Naive thymus-derived CD8-positive, alpha-beta T cell (primary cell): ENCODE results near the gene MRPS6. TPM values are rescaled to one million over a fixed set of nuclear protein-coding genes. Genes with fewer than 3 reads are reported as not detected.

Experiments
- ATAC-seq, 2 donors: fragments of 150-1000 bp; cut with Tn5 transposase in 1 of 2; sonication (Bioruptor Pico), chemical (Tn5 transposase) in 1 of 2; 1 replicate in 1 of 2; 2 replicates in 1 of 2; pipeline ENCODE4 v1.10.0; 2021; ENCODE audit warnings: mild to moderate bottlenecking in 2 of 2, moderate library complexity in 2 of 2
- POLR2A ChIA-PET: fragments of 350-600 bp; sonication (Branson Sonifier 250); formaldehyde crosslinking; loops from one replicate; lab custom pipeline; 2021; ENCODE audit warnings: antibody characterized with exemption; lab: Charles Lee
- DNase-seq, 10 donors: peaks; one replicate each; pipeline versions ENCODE4 v3.0.0 to v3.0.0-alpha.2; 2020 to 2022
- H3K27ac Mint-ChIP-seq, 10 donors: one replicate each; pipeline ENCODE4 v1.8.0; 2020 to 2022; ENCODE audit warnings: mild to moderate bottlenecking in 10 of 10, mixed read lengths in 10 of 10, moderate library complexity in 4 of 10, inconsistent platforms in 1 of 10
- H3K27me3 Mint-ChIP-seq, 5 donors: one replicate each; pipeline ENCODE4 v1.8.0; 2021 to 2022; ENCODE audit warnings: mixed read lengths in 5 of 5
- H3K36me3 Mint-ChIP-seq, 3 donors: one replicate each; pipeline ENCODE4 v1.8.0; 2020 to 2022; ENCODE audit warnings: mixed read lengths in 3 of 3, mild to moderate bottlenecking in 2 of 3, inconsistent platforms in 1 of 3
- H3K4me1 Mint-ChIP-seq, 4 donors: one replicate each; pipeline ENCODE4 v1.8.0; 2021 to 2022; ENCODE audit warnings: mixed read lengths in 4 of 4
- H3K4me3 Mint-ChIP-seq, 10 donors: one replicate each; pipeline ENCODE4 v1.8.0; 2020 to 2022; ENCODE audit warnings: mild to moderate bottlenecking in 10 of 10, mixed read lengths in 10 of 10, moderate library complexity in 6 of 10, inconsistent platforms in 1 of 10
- H3K9me3 Mint-ChIP-seq, 9 donors: one replicate each; pipeline ENCODE4 v1.8.0; 2020 to 2022; ENCODE audit warnings: mixed read lengths in 9 of 9, mild to moderate bottlenecking in 3 of 9, inconsistent platforms in 1 of 9, moderate library complexity in 1 of 9
- polyA plus RNA-seq, 3 donors: library from polyadenylated mRNA; unstranded; fragments of 300-500 nt; fragmentation: Illumina TruSeq; gene quantifications; one replicate each; pipeline ENCODE4 v1.2.3, GENCODE V29; 2021
- total RNA-seq, 8 experiments: library from RNA in 2 of 8; stranded (reverse) in 2 of 8; gene quantifications; one replicate each; pipeline ENCODE4 v1.2.3 and lab custom pipeline; 2021 to 2026

The MRPS6 gene
- total RNA-seq (100 to 1,000 TPM; 107 to 112 TPM), polyA plus RNA-seq (100 to 1,000 TPM; 170 to 193 (median 181) TPM), total RNA-seq (lab: John Stamatoyannopoulos, UW) (9.8 to 114 (median 45.1) reads per million in 6 experiments)

DNA sequence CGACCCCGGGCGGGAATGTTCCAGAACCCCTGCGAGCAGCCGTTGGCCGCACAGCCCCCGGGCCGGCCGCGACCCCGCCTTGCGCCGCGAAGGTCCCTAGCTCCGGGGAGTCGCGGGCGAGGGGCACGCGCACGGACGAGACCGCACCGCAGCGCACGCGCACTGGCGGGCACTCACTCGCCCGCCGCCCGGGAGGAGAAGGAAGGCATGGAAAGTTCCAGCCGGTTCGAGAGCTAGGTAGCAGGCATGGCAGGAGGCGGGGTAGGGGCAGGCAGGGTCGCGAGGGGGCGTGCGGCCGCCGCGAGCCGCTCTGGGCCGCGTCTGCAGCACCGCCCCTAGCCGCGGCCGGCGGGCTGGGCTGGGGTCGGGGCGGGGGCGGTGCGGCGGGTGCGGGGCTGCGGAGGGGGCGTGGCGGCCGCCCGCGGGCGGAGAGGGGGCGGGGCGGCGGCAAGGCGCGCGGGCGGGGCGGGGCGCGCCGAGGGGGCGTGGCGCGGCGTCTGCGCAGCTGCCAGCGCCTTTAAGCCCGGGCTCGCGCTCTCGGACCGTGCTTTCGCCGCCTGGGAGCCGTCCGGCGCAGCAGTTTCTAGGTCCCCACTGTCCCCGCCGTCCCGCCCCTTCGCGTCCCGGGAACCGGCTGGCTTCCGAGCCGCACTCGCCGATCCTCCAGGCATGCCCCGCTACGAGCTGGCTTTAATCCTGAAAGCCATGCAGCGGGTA lies at the start of gene MRPS6, which contains the start of gene SLC5A3:
TSS of gene MRPS6 (plus strand) at position 547 of the 717 bp plus-strand sequence. CDS start at position 670, 123 bp downstream.
TSS of gene SLC5A3 (plus strand) at position 547 of the 717 bp plus-strand sequence. CDS start 21,621 bp downstream, outside the sequence.
- Mint-ChIP-seq H3K9me3 (no peaks in the 10 kb centered on the region), H3K36me3 (peaks cover 0 to 5% (median 0%) of the 10 kb centered on the region in 3 donors), H3K4me3 (peak within 1 kb of the TSS; percentile 92 to 98 (median 96)), H3K27me3 (no peaks in the 10 kb centered on the region), H3K4me1 (peaks cover 39 to 53% (median 43%) of the 10 kb centered on the region in 4 donors), H3K27ac (peak within 1 kb of the TSS; percentile 88 to 96 (median 92))
- POLR2A ChIA-PET = interaction anchor here (0.5 to 6.2 kb wide), 20 partner anchors 9 to 149 kb away, joined by 3 to 71 read pairs (median 4); no protein-coding TSS in a partner anchor
- DNase-seq = peak; percentile 38 to 84 (median 74)
- peak; percentile 68 to 71 for ATAC-seq

DNA sequence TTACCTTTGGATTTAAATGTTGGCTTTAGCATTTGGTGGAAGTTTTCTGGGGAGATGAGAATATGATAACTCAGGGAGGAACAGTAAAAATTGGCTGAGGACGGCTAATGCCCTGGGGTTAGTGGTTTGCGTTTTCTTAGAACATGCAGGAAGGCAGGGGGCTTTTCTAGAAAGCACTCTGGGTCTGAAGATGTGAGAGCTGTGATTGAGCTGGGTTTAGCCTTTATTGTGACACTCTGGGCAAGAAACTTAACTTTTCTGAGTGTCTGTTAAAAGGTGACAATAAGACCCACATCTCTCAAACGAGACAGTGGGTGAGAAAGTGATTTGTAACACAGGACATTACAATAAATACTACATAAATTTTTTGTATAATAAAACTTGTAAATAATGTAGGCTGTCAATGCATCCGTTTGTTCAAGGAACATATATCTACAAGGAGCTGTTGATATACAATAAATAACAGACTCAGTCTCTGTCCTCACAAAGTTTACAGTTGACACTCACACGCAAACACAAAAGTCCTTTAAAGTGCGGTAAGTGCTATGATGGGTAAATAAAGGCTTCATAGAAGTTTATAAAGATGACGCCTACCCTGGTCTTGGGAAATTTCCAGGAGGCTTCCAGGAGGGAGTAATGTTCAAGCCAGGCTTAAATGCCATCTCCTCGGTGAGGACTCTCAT lies 49.5 kb upstream of the MRPS6 start:
- Mint-ChIP-seq H3K9me3 (no peaks in the 10 kb centered on the region), H3K4me3 (no peak overlapping the region), H3K27ac (no peak overlapping the region), H3K27me3 (no peaks in the 10 kb centered on the region), H3K4me1 (peaks cover 2 to 22% (median 11%) of the 10 kb centered on the region in 4 donors), H3K36me3 (no peaks in the 10 kb centered on the region)
- DNase-seq (no peak), ATAC-seq (no peak)
- POLR2A ChIA-PET = interaction anchor here (0.8 kb wide), 1 partner anchor 50 kb away, joined by 3 read pairs; no protein-coding TSS in a partner anchor

DNA sequence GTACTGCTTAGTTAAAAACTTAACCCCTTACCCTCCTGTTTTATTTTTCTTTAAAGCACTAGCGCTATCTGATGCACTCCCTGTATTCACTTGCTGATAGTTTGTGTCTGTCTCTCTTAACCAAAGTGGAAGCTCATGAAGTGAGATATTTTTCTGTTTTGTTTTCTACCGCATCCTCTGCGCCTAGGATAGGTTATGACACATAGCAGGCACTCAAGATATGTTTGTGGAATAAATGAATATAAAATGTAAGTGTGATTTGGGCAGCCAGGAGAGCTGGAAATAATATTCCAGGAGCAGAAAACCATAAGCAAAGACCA lies 49.0 kb upstream of the MRPS6 start:
- H3K4me1 Mint-ChIP-seq = peaks cover 0 to 17% (median 8%) of the 10 kb centered on the region in 4 donors
- POLR2A ChIA-PET = interaction anchor here (0.6 to 0.8 kb wide), 2 partner anchors 22 to 50 kb away, joined by 3 read pairs; no protein-coding TSS in a partner anchor
- ATAC-seq = no peak

DNA sequence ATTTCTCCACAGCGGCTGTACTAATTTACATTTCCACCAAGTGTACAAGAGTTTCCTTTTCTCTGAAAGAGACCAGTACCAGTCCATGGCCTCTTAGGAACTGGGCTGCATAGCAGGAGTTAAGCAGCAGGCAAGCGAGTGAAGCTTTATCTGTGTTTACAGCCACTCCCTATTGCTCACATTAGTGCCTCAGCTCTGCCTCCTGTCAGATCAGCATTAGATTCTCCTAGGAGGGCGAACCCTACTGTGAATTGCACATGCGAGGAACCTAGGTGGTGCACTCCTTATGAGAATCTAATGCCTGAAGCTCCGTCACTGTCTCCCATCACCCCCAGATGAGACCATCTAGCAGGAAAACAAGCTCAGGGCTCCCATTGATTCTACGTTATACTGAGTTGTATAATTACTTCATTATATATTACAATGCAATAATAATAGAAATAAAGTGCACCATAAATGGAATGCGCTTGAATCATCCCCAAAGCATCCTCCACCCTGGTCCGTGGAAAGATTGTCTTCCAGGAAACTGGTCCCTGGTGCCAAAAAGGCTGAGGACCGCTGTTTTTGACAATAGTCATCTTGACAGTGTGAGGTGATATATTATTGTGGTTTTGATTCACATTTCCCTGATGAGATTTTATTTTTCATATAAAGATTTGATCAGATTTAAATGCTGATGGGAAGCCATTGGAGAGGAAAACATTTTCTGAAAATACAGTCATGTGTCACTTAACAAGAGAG lies 45.5 kb upstream of the MRPS6 start:
- POLR2A ChIA-PET = no interaction called here
- H3K4me3 Mint-ChIP-seq = no peak overlapping the region
- H3K27me3 Mint-ChIP-seq = no peaks in the 10 kb centered on the region
- H3K27ac Mint-ChIP-seq = no peak overlapping the region
- DNase-seq = no peak
- H3K4me1 Mint-ChIP-seq = peaks cover 4 to 17% (median 5%) of the 10 kb centered on the region in 4 donors
- H3K9me3 Mint-ChIP-seq = no peaks in the 10 kb centered on the region
- no peaks in the 10 kb centered on the region for H3K36me3 Mint-ChIP-seq
- no peak for ATAC-seq

More for the DNA sequence above, 49.0 kb upstream of the MRPS6 start:
- H3K9me3 Mint-ChIP-seq = no peaks in the 10 kb centered on the region
- no peak overlapping the region for H3K4me3 Mint-ChIP-seq
- no peak overlapping the region for H3K27ac Mint-ChIP-seq
- DNase-seq = no peak
- H3K36me3 Mint-ChIP-seq = no peaks in the 10 kb centered on the region
- no peaks in the 10 kb centered on the region for H3K27me3 Mint-ChIP-seq

DNA sequence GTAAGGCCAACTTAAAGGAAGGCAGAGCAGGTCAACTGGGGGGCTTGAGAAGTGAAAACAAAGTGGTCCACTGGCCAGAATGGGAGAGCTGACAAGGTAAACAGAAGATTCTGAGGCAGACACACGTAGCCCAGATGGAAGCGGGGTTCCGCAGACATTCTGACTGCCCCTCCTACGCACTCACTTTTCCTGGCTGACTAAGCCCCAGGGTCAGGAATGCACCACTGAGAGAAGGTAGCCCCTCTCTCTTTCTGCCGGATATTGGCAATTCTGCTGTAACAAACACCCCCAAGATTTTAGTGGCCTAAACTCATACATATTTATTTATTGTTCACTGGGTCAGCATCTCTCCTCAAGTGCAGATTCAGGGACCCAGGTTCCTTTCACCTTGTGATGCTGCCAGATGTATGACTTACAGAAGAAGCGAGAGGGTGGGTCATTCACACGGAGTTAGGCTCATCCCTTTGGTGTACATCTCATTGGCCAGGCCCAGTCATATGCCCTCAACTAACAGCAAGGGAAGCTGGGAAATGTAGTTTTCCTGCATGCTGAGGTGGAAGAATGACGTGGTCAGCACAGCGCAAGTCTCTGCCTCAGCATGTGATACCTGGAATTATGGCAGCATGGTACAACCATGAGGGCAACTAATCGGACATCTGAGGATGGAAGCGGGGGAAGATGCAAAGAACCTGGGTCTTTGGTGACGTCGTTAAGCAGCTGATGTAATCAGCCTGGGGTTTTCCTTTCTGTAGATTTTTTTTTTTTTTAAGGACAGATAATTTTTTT lies 43.4 kb upstream of the MRPS6 start:
- Mint-ChIP-seq H3K36me3 (no peaks in the 10 kb centered on the region), H3K27me3 (no peaks in the 10 kb centered on the region), H3K4me1 (peaks cover 5 to 18% (median 6%) of the 10 kb centered on the region in 4 donors), H3K4me3 (peak overlapping the region in 3 of 10 donors; percentile 31 to 61 (median 58)), H3K9me3 (no peaks in the 10 kb centered on the region), H3K27ac (peak overlapping the region in 3 of 10 donors; percentile 20 to 87 (median 27))
- DNase-seq (peak in 5 of 10 donors; percentile 6 to 19 (median 9)), ATAC-seq (peak; percentile 61 to 75)
- POLR2A ChIA-PET = interaction anchor here (1.2 kb wide), 1 partner anchor 29 kb away, joined by 4 read pairs; no protein-coding TSS in a partner anchor

DNA sequence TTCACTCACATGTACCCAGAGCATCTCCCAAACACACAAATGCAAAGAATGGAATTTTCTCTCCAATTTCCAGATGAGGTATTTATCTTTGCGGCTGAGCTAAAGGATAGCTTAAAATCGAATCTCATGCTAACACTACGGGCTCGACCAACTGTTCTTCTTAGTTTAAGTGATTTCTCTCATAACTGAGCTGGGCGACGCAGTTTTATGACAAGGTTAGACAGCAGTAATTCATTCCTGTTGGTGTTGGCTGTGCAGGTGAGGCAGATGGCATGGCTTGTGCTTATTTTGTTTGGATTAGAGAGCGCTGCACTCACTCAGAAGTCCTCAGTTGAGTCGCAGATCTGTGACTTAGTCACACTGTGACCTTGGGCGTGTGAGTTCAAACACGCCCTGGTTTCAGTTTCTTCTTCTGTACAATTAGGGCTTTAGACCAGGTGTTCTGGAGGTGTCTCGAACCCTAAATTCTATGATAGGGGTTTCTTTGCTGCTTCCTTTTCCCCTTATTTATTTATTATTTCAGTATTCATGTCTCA lies 41.5 kb upstream of the MRPS6 start:
- peaks cover 0 to 4% (median 0%) of the 10 kb centered on the region in 3 donors for H3K36me3 Mint-ChIP-seq
- no peak overlapping the region for H3K4me3 Mint-ChIP-seq
- no peak for ATAC-seq
- DNase-seq = no peak
- POLR2A ChIA-PET = interaction anchor here (0.5 kb wide), 1 partner anchor 82 kb away, joined by 3 read pairs; no protein-coding TSS in a partner anchor
- no peaks in the 10 kb centered on the region for H3K27me3 Mint-ChIP-seq
- peaks cover 0 to 3% (median 0%) of the 10 kb centered on the region in 9 donors for H3K9me3 Mint-ChIP-seq
- no peak overlapping the region for H3K27ac Mint-ChIP-seq
- H3K4me1 Mint-ChIP-seq = peaks cover 6 to 24% (median 9%) of the 10 kb centered on the region in 4 donors

DNA sequence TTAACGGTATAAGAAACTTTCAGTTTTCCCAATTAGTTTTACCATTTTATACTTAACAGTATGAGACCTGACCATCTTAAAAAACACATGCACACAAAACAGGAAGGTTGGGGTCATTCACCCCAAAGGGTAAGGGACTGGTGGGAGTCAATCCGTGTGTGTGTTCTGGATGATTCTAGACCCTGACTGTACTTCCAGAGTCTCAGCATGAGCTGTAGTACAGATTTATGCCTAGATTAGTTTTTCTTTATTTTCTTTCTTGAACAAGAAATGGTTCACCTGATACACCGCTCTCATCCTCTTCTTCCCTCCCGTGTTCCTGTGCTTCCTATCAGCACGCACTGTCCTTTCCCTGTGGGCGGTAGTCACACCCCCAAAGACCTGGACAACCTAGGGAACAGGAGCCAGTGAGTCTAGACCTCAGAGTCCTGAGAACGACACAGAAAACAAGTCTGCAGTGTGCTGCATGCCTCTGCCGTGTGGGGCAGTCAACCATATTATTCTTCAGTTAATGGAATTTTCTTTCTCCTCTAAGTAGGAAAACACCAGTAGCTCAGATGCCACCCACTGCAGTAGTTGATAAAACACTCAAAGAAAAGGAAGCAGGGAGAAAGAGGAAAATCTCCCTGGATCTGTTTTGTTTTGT lies 38.9 kb upstream of the MRPS6 start:
- H3K4me3 Mint-ChIP-seq = no peak overlapping the region
- DNase-seq = no peak
- POLR2A ChIA-PET = interaction anchor here (0.6 kb wide), 1 partner anchor 18 kb away, joined by 3 read pairs; no protein-coding TSS in a partner anchor
- peaks cover 0 to 4% (median 3%) of the 10 kb centered on the region in 3 donors for H3K36me3 Mint-ChIP-seq
- H3K27me3 Mint-ChIP-seq = peaks cover 0 to 1% (median 0%) of the 10 kb centered on the region in 5 donors
- peaks cover 0 to 3% (median 0%) of the 10 kb centered on the region in 9 donors for H3K9me3 Mint-ChIP-seq
- peaks cover 6 to 24% (median 9%) of the 10 kb centered on the region in 4 donors for H3K4me1 Mint-ChIP-seq
- no peak for ATAC-seq
- peak overlapping the region in 1 of 10 donors; percentile 17 for H3K27ac Mint-ChIP-seq

DNA sequence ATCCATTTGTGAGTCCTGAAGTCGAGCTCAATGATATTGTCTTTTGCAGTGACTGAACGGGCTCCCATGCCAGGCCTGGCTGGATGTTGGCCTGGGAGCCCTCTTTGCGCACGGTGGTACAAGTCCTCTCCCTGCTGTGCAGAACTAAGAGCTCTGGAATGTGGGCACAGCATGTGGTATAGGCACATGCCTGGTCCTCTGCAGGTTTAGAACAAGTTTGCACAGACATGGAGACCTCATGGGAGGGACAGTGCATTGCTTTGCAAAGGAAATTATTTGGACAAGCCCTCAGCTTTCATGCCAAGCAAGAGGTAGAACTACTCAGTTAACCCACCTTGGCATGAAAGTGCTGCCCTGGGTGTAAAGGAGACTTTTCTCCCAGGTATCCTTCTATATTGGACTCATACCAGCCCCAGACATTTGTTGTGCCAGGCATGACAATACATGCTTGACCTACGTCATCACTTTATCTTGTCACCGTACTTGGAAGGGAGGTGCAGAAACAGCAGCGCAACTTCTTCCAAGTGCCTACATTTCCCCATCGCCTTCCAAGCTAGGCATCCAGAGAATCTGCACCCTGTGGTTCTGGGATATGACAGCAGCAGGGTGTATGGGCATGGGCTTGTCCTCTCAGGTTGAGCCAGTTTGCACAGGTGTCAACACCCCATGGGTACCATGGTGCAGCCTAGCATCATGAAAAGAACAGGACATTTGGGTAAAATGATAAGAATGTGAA lies 37.6 kb upstream of the MRPS6 start:
- ATAC-seq = no peak
- Mint-ChIP-seq H3K4me1 (peaks cover 3 to 18% (median 5%) of the 10 kb centered on the region in 4 donors), H3K27me3 (peaks cover 0 to 1% (median 0%) of the 10 kb centered on the region in 5 donors), H3K36me3 (peaks cover 0 to 4% (median 3%) of the 10 kb centered on the region in 3 donors), H3K9me3 (peaks cover 0 to 3% (median 0%) of the 10 kb centered on the region in 9 donors), H3K4me3 (no peak overlapping the region), H3K27ac (no peak overlapping the region)
- DNase-seq = no peak
- POLR2A ChIA-PET = no interaction called here

DNA sequence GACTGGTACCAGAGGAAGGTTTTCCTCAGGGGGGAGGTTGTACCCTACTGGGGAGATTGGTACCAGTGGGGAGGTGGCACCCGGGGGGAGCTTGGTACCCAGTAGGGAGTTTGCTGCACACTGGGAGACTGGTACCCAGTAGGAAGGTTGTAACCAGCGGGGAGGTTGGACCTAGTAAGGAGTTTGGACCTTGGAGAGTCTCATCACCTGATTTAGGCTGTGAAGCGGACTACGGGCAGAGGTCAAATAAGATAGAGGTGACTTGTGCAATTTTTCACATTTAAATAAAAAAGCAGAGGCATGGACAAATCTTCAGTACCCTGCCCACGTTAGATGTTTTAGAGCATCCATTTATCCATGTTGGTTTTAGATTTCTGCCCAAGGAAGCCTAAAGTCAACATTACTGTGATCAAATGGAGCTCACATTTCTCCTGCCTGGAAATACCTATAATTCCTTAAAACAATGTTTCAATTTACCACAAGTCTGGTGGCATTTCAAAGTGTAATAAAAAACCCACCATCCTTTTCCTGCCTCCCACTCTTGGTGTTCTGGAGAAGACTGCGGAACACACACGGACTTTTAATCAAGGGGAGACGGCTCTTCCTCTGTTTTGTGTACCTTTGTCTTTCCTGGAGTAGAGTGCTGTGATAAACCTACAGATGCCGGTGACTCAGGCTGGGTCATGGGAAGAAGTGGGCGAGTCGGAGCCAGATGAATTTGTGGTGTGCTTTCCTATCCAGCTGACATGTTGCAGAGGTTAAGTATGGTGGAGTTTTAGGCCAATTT lies 36.2 kb upstream of the MRPS6 start:
- Mint-ChIP-seq H3K4me1 (peaks cover 3 to 7% (median 4%) of the 10 kb centered on the region in 4 donors), H3K27ac (no peak overlapping the region), H3K36me3 (peaks cover 0 to 4% (median 3%) of the 10 kb centered on the region in 3 donors), H3K27me3 (peaks cover 0 to 1% (median 0%) of the 10 kb centered on the region in 5 donors), H3K4me3 (no peak overlapping the region), H3K9me3 (peaks cover 0 to 3% (median 0%) of the 10 kb centered on the region in 9 donors)
- ATAC-seq = no peak
- no peak for DNase-seq
- POLR2A ChIA-PET = no interaction called here
